Measurements from ENCODE around the gene STON2. TPM values are rescaled to one million over a fixed set of nuclear protein-coding genes. Genes with fewer than 3 reads are reported as not detected.

Gene STON2
- total RNA-seq, 3 donors from 2014 or later (not counting 1 experiment from before 2014, with no cell fraction given) = 1.7 to 4.8 (median 3.8) TPM

DNA sequence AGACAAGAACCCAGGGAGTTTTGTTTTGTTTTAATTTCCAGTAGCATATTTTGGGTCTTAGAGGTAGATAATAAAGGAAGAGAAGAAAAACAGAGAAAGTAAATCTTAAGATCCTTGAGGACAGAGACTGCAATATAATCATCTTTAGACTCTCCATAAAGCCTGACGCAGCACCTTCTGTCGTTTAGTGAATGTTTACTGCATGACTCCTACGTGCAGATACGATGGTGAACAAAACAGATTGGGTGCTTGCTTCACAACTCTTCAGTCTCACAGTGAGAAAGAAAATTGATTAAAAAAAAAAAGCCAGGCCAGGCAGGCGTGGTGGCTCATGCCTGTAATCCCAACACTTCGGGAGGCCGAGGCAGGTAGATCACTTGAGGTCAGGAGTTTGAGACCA lies 86.9 kb downstream of the STON2 start:
- no peaks in the 10 kb centered on the region for H3K9me3 ChIP-seq (ENCODE audit: control insufficient read depth, insufficient read depth, low read length)
- no peak overlapping the region for H3K27ac ChIP-seq (ENCODE audit: low read length)
- H3K9me3 Mint-ChIP-seq = no peaks in the 10 kb centered on the region
- no peak overlapping the region for H3K4me3 ChIP-seq (ENCODE audit: low read length)
- no peaks in the 10 kb centered on the region for H3K36me3 ChIP-seq (ENCODE audit: control insufficient read depth, insufficient read depth, low read length)
- no peak for ATAC-seq
- DNase-seq = no peak
- no peaks in the 10 kb centered on the region for H3K36me3 Mint-ChIP-seq
- H3K27me3 ChIP-seq (ENCODE audit: control insufficient read depth, insufficient read depth, low read length) = no peaks in the 10 kb centered on the region
- no peaks in the 10 kb centered on the region for H3K4me1 Mint-ChIP-seq
- no peak overlapping the region for H3K4me3 Mint-ChIP-seq
- TF ChIP-seq, protein P1, sequence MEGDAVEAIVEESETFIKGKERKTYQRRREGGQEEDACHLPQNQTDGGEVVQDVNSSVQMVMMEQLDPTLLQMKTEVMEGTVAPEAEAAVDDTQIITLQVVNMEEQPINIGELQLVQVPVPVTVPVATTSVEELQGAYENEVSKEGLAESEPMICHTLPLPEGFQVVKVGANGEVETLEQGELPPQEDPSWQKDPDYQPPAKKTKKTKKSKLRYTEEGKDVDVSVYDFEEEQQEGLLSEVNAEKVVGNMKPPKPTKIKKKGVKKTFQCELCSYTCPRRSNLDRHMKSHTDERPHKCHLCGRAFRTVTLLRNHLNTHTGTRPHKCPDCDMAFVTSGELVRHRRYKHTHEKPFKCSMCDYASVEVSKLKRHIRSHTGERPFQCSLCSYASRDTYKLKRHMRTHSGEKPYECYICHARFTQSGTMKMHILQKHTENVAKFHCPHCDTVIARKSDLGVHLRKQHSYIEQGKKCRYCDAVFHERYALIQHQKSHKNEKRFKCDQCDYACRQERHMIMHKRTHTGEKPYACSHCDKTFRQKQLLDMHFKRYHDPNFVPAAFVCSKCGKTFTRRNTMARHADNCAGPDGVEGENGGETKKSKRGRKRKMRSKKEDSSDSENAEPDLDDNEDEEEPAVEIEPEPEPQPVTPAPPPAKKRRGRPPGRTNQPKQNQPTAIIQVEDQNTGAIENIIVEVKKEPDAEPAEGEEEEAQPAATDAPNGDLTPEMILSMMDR (IDR thresholded peaks at IDR 0.05) = no peak
- peaks cover 8 to 22% of the 10 kb centered on the region in 2 donors for H3K27me3 Mint-ChIP-seq (ENCODE audit: low read depth in 2 of 2)
- H3K27ac Mint-ChIP-seq = no peak overlapping the region
- 72% methylated on average over 7 of the region's 7 CpGs for WGBS (ENCODE audit: insufficient coverage)
- intact Hi-C loops (cut with micrococcal nuclease) = no loop called here
- H3K4me1 ChIP-seq (ENCODE audit: control insufficient read depth, insufficient read depth, low read length) = no peaks in the 10 kb centered on the region

- no peaks in the 10 kb centered on the region for H3K4me1 Mint-ChIP-seq
- ATAC-seq (no peak), DNase-seq (no peak)
- Histone ChIP-seq H3K4me1 (ENCODE audit: control insufficient read depth, insufficient read depth, low read length) (no peaks in the 10 kb centered on the region), H3K9me3 (ENCODE audit: control insufficient read depth, insufficient read depth, low read length) (no peaks in the 10 kb centered on the region), H3K36me3 (ENCODE audit: control insufficient read depth, insufficient read depth, low read length) (no peaks in the 10 kb centered on the region), H3K27ac (ENCODE audit: low read length) (no peak overlapping the region), H3K27me3 (ENCODE audit: control insufficient read depth, insufficient read depth, low read length) (no peaks in the 10 kb centered on the region), H3K4me3 (ENCODE audit: low read length) (no peak overlapping the region)
- peaks cover 8 to 22% of the 10 kb centered on the region in 2 donors for H3K27me3 Mint-ChIP-seq (ENCODE audit: low read depth in 2 of 2)
- intact Hi-C loops (cut with micrococcal nuclease) = no loop called here
- no peak overlapping the region for H3K27ac Mint-ChIP-seq
- H3K4me3 Mint-ChIP-seq = no peak overlapping the region
- no peaks in the 10 kb centered on the region for H3K9me3 Mint-ChIP-seq
- TF ChIP-seq, protein P1 (IDR thresholded peaks at IDR 0.05) = no peak
- WGBS (ENCODE audit: insufficient coverage) = 63% methylated on average over 3 of the region's 3 CpGs
- no peaks in the 10 kb centered on the region for H3K36me3 Mint-ChIP-seq
Observed at GRCh38 chr14:81312289-81312876, 87.7 kb downstream of the STON2 start.

DNA sequence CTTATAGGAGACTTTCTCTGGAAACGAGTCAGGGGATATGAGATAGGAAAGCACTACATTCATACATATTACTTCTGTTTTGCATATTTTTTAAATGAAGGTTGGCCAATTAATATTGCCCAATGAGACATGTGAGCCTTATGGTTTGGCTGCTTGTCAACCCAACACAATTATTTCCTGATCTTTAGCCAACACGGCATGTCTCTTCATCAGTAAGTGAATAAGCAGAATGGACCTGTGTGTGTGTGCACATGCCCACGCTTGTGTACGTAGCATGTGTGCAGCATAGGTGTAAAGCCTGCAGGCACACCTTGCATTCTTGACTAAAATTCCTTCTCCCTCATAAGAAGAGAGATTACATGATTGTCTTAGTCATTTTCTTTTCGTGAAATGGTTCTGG lies 88.3 kb downstream of the STON2 start:
- Mint-ChIP-seq H3K27ac (no peak overlapping the region), H3K36me3 (no peaks in the 10 kb centered on the region), H3K4me1 (no peaks in the 10 kb centered on the region), H3K9me3 (no peaks in the 10 kb centered on the region), H3K4me3 (no peak overlapping the region), H3K27me3 (ENCODE audit: low read depth in 2 of 2) (peaks cover 8 to 22% of the 10 kb centered on the region in 2 donors)
- WGBS (ENCODE audit: insufficient coverage) = 79% methylated on average over 4 of the region's 5 CpGs
- H3K4me1 ChIP-seq (ENCODE audit: control insufficient read depth, insufficient read depth, low read length) = no peaks in the 10 kb centered on the region
- DNase-seq (no peak), ATAC-seq (no peak)
- TF ChIP-seq, protein P1 (IDR thresholded peaks at IDR 0.05) = no peak
- no peaks in the 10 kb centered on the region for H3K27me3 ChIP-seq (ENCODE audit: control insufficient read depth, insufficient read depth, low read length)
- no peak overlapping the region for H3K27ac ChIP-seq (ENCODE audit: low read length)
- H3K4me3 ChIP-seq (ENCODE audit: low read length) = no peak overlapping the region
- intact Hi-C loops (cut with micrococcal nuclease) = no loop called here
- H3K9me3 ChIP-seq (ENCODE audit: control insufficient read depth, insufficient read depth, low read length) = no peaks in the 10 kb centered on the region
- H3K36me3 ChIP-seq (ENCODE audit: control insufficient read depth, insufficient read depth, low read length) = no peaks in the 10 kb centered on the region

- Histone ChIP-seq H3K4me3 (ENCODE audit: low read length) (no peak overlapping the region), H3K9me3 (ENCODE audit: control insufficient read depth, insufficient read depth, low read length) (no peaks in the 10 kb centered on the region), H3K27ac (ENCODE audit: low read length) (no peak overlapping the region), H3K36me3 (ENCODE audit: control insufficient read depth, insufficient read depth, low read length) (no peaks in the 10 kb centered on the region), H3K27me3 (ENCODE audit: control insufficient read depth, insufficient read depth, low read length) (no peaks in the 10 kb centered on the region), H3K4me1 (ENCODE audit: control insufficient read depth, insufficient read depth, low read length) (no peaks in the 10 kb centered on the region)
- Mint-ChIP-seq H3K27ac (no peak overlapping the region), H3K4me1 (no peaks in the 10 kb centered on the region), H3K27me3 (ENCODE audit: low read depth in 2 of 2) (peaks cover 8 to 22% of the 10 kb centered on the region in 2 donors), H3K9me3 (no peaks in the 10 kb centered on the region), H3K4me3 (no peak overlapping the region), H3K36me3 (no peaks in the 10 kb centered on the region)
- intact Hi-C loops (cut with micrococcal nuclease) = no loop called here
- no CpG with 5 or more reads among the region's 3 CpGs for WGBS (ENCODE audit: insufficient coverage)
- ATAC-seq (no peak), DNase-seq (no peak)
- TF ChIP-seq, protein P1 (IDR thresholded peaks at IDR 0.05) = no peak
Observed at GRCh38 chr14:81311141-81311540, 89.0 kb downstream of the STON2 start.
